H1 (cell line): Measurements from ENCODE around the gene GTF2IRD1. TPM values are rescaled to one million over a fixed set of nuclear protein-coding genes. Genes with fewer than 3 reads are reported as not detected.

Experiments used
- CTCF ChIA-PET: fragments of 300-600 bp; sonication (Branson Sonifier 250); formaldehyde crosslinking; loops from one replicate; lab custom pipeline; 2021; ENCODE audit not compliant: partially characterized antibody; lab: Charles Lee
- POLR2A ChIA-PET: fragments of 300-600 bp; sonication (Branson Sonifier 250); formaldehyde crosslinking; loops from one replicate; lab custom pipeline; 2021; ENCODE audit warnings: inconsistent platforms; ENCODE audit not compliant: partially characterized antibody; lab: Charles Lee
- DNase-seq, 2 experiments: peaks; one replicate each; pipeline versions ENCODE4 v3.0.0 to v3.0.0-alpha.2; 2010 to 2022; ENCODE audit warnings: low spot score in 2 of 2, low read depth in 1 of 2, mixed read lengths in 1 of 2
- FAIRE-seq: peaks from 2 replicates; lab custom pipeline; 2011; peaks lifted over from hg19 to GRCh38; lab: Jason Lieb, UNC
- H2AFZ ChIP-seq: 2 replicates; pipeline ENCODE4 v1.8.1; 2012; ENCODE audit warnings: low read length, inconsistent platforms
- H2AK5ac ChIP-seq: 2 replicates; pipeline ENCODE4 v1.6.1; 2013; ENCODE audit warnings: low read depth, low read length
- H2BK120ac ChIP-seq: replicated peaks from 2 replicates; pipeline ENCODE3; 2013; ENCODE audit warnings: low read depth, low read length, inconsistent platforms
- H2BK12ac ChIP-seq: 2 replicates; pipeline ENCODE4 v1.6.1; 2013; ENCODE audit warnings: low read depth, low read length
- H2BK15ac ChIP-seq: 2 replicates; pipeline ENCODE4 v1.6.1; 2013; ENCODE audit warnings: low read length
- H2BK20ac ChIP-seq: 2 replicates; pipeline ENCODE4 v1.6.1; 2013; ENCODE audit warnings: low read length
- H2BK5ac ChIP-seq: 2 replicates; pipeline ENCODE4 v1.6.1; 2013; ENCODE audit warnings: low read depth, low read length
- H3K14ac ChIP-seq: 2 replicates; pipeline ENCODE4 v1.6.1; 2013; ENCODE audit warnings: inconsistent platforms; ENCODE audit not compliant: insufficient read length
- H3K18ac ChIP-seq: 2 replicates; pipeline ENCODE4 v1.6.1; 2013; ENCODE audit warnings: low read length; ENCODE audit errors: extremely low read depth
- H3K23ac ChIP-seq: 2 replicates; pipeline ENCODE4 v1.6.1; 2013; ENCODE audit warnings: inconsistent platforms; ENCODE audit not compliant: insufficient read length
- H3K23me2 ChIP-seq: 2 replicates; pipeline ENCODE4 v1.6.1; 2013; ENCODE audit warnings: low read depth, low read length
- H3K27ac ChIP-seq: 2 replicates; pipeline ENCODE4 v1.6.1; 2011; ENCODE audit warnings: low read depth, low read length, inconsistent platforms
- H3K27me3 ChIP-seq, 4 experiments: replicated peaks in 1 of 4; 1 replicate in 1 of 4; 2 replicates in 3 of 4; pipeline versions ENCODE4 v1.6.1 to v1.8.1; 2011 to 2013; ENCODE audit warnings: low read length in 3 of 4, mild to moderate bottlenecking in 3 of 4, inconsistent platforms in 2 of 4, mixed read lengths in 2 of 4, moderate library complexity in 1 of 4; ENCODE audit not compliant: control insufficient read depth in 3 of 4, insufficient read depth in 3 of 4; ENCODE audit errors: extremely low read depth in 1 of 4
- H3K36me3 ChIP-seq, 4 experiments: 2 replicates each; pipeline versions ENCODE4 v1.6.1 to v1.8.1; 2011 to 2013; ENCODE audit warnings: mild to moderate bottlenecking in 4 of 4, low read length in 3 of 4, moderate library complexity in 2 of 4, control low read depth in 1 of 4, inconsistent platforms in 1 of 4; ENCODE audit not compliant: insufficient read depth in 4 of 4, control insufficient read depth in 2 of 4
- H3K4ac ChIP-seq: replicated peaks from 2 replicates; pipeline ENCODE3; 2013; ENCODE audit warnings: low read length, low read depth, mixed read lengths, inconsistent platforms; ENCODE audit not compliant: insufficient read length
- H3K4me1 ChIP-seq, 4 experiments: replicated peaks in 1 of 4; 1 replicate in 1 of 4; 2 replicates in 3 of 4; pipeline versions ENCODE4 v1.6.1 to v1.8.1; 2011 to 2013; ENCODE audit warnings: low read length in 3 of 4, inconsistent platforms in 2 of 4, mixed read lengths in 1 of 4; ENCODE audit not compliant: insufficient read depth in 4 of 4, control insufficient read depth in 3 of 4
- H3K4me2 ChIP-seq, 2 experiments: 2 replicates each; pipeline versions ENCODE4 v1.6.1 to v1.8.1; 2011 to 2013; ENCODE audit warnings: low read depth in 2 of 2, low read length in 2 of 2, control low read depth in 1 of 2, inconsistent platforms in 1 of 2, mild to moderate bottlenecking in 1 of 2; ENCODE audit not compliant: insufficient read depth in 1 of 2
- H3K4me3 ChIP-seq, 4 experiments: fragments of 200-600, 300-600 bp in 1 of 4; sonication (generic), shearing (Covaris generic), sonication (Bioruptor Twin) in 1 of 4; 2 replicates each; pipeline versions ENCODE4 v1.5.1 to v1.8.1; 2011 to 2016; ENCODE audit warnings: low read length in 4 of 4, low read depth in 3 of 4, control low read depth in 2 of 4, inconsistent platforms in 2 of 4, mild to moderate bottlenecking in 2 of 4, mixed read lengths in 1 of 4, moderate library complexity in 1 of 4; ENCODE audit not compliant: insufficient read depth in 2 of 4; ENCODE audit errors: extremely low read depth in 1 of 4
- H3K56ac ChIP-seq: replicated peaks from 2 replicates; pipeline ENCODE3; 2013; ENCODE audit warnings: low read depth, mild to moderate bottlenecking, mixed read lengths, low read length, inconsistent platforms; ENCODE audit not compliant: insufficient read length
- H3K79me1 ChIP-seq: 2 replicates; pipeline ENCODE4 v1.6.1; 2013; ENCODE audit warnings: low read depth, low read length, control low read depth
- H3K79me2 ChIP-seq, 2 experiments: 2 replicates each; pipeline versions ENCODE4 v1.6.1 to v1.8.1; 2012 to 2013; ENCODE audit warnings: low read length in 2 of 2, mild to moderate bottlenecking in 2 of 2, inconsistent platforms in 1 of 2; ENCODE audit not compliant: insufficient read depth in 2 of 2, control insufficient read depth in 1 of 2
- H3K9ac ChIP-seq, 4 experiments: replicated peaks in 1 of 4; 1 replicate in 1 of 4; 2 replicates in 3 of 4; pipeline versions ENCODE4 v1.6.1 to v1.8.1; 2011 to 2013; ENCODE audit warnings: low read depth in 3 of 4, low read length in 3 of 4, control low read depth in 2 of 4, mild to moderate bottlenecking in 2 of 4, moderate library complexity in 2 of 4, inconsistent platforms in 1 of 4; ENCODE audit errors: extremely low read depth in 1 of 4
- H3K9me3 ChIP-seq, 2 experiments: 2 replicates each; pipeline versions ENCODE4 v1.6.1 to v1.8.1; 2012 to 2013; ENCODE audit warnings: mild to moderate bottlenecking in 2 of 2, moderate library complexity in 2 of 2, control low read depth in 1 of 2, inconsistent platforms in 1 of 2, low read depth in 1 of 2, low read length in 1 of 2, mixed read lengths in 1 of 2; ENCODE audit not compliant: insufficient read depth in 2 of 2
- H4K20me1 ChIP-seq, 2 experiments: replicated peaks in 1 of 2; 2 replicates each; pipeline versions ENCODE3 to v1.8.1; 2011 to 2013; ENCODE audit warnings: inconsistent platforms in 2 of 2, low read length in 2 of 2, mild to moderate bottlenecking in 1 of 2; ENCODE audit not compliant: insufficient read depth in 2 of 2, control insufficient read depth in 1 of 2
- H4K5ac ChIP-seq: 2 replicates; pipeline ENCODE4 v1.6.1; 2013; ENCODE audit warnings: low read length, low read depth, mixed read lengths, inconsistent platforms; ENCODE audit not compliant: insufficient read length
- H4K8ac ChIP-seq: 2 replicates; pipeline ENCODE4 v1.8.0; 2013; ENCODE audit warnings: mild to moderate bottlenecking, moderate library complexity, low read length, inconsistent platforms; ENCODE audit not compliant: insufficient read depth; ENCODE audit errors: extremely low read depth
- H4K91ac ChIP-seq: replicated peaks from 2 replicates; pipeline ENCODE3; 2013; ENCODE audit warnings: low read length, mixed read lengths, inconsistent platforms; ENCODE audit not compliant: insufficient read length
- EZH2 ChIP-seq: fragments of 200-600 bp; sonication (generic); IDR thresholded peaks from 2 replicates; pipeline ENCODE4 v1.7.1; 2012; ENCODE audit warnings: low read depth, mild to moderate bottlenecking, moderate library complexity, low read length, inconsistent platforms; ENCODE audit not compliant: severe bottlenecking
- WGBS, 2 experiments: shearing (Covaris generic) in 1 of 2; methylation state at CpG; one replicate each; pipeline versions ENCODE4 v1.1.6 to v1.1.7; 2013 to 2015; ENCODE audit warnings: low lambda C conversion rate in 2 of 2, mixed read lengths in 2 of 2, inconsistent platforms in 1 of 2, low coverage in 1 of 2, missing lambda C conversion rate in 1 of 2; ENCODE audit not compliant: insufficient replicate concordance in 2 of 2, insufficient coverage in 1 of 2, insufficient read length in 1 of 2; ENCODE audit errors: extremely low coverage in 1 of 2, missing lambda C conversion rate in 1 of 2; 5-methylcytosine and 5-hydroxymethylcytosine counted together
- polyA plus RNA-seq, 7 experiments: library from polyadenylated mRNA; depleted of rRNA in 3 of 7; stranded (reverse) in 5 of 7; unstranded in 2 of 7; fragments of >200 nt in 5 of 7; fragments of 200-250 nt in 2 of 7; gene quantifications; 1 replicate in 5 of 7; 2 replicates in 1 of 7; 4 replicates in 1 of 7; pipeline versions ENCODE4 v1.2.1 to v1.2.3, GENCODE V29; 2011 to 2013; ENCODE audit warnings: missing spikeins in 2 of 7, mixed read lengths in 2 of 7
- total RNA-seq: library from RNA; stranded (reverse); fragmentation: NEBNext Ultra II Directional; extraction: Animal tissue kit (Norgen Biotek cat#: 25700); gene quantifications from 2 replicates; pipeline ENCODE4 v1.2.1, GENCODE V29; 2021
- TF ChIP-seq, protein P1 (sequence below): IDR thresholded peaks from 2 replicates; pipeline ENCODE4 v1.6.1; 2012; ENCODE audit warnings: inconsistent platforms
- TF ChIP-seq, protein P2 (sequence below): IDR thresholded peaks from 2 replicates; pipeline ENCODE4 v1.6.1; 2012; ENCODE audit warnings: inconsistent platforms

Gene GTF2IRD1
- total and polyA plus RNA-seq, 2 of the 8 experiments (the other 6 are each of a cell fraction or from before 2014, with no cell fraction given), result 27.4 to 45.4 TPM

DNA sequence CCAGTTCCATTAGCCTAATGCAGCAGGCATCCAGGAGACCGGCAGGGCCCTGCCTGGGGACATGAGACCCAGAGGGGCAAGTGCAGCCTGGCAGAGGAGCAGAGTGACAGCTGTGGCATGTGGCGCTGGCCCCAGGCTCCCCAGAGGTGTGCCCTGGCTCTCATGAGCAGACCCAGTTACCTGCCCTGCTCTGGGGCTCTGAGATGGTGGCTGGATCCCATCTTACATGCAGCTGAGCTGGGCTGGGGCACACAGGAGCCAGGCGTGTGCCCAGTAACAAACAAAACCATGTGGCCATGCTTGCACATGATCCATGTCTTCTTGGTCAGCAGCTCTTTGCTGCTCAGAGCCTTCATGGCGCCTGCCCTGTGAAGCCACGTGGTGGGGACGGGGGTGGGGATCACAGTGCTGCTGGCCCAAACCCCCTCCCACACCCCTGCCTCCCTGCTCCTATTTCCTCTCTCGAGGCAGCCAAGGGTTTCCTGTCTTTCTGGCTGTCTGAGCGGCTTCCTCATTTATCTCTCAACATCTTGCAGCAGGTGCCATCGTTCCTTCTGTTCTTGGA is 163.6 kb downstream of the GTF2IRD1 start:
- peak overlapping the region; percentile 82 for H2BK20ac ChIP-seq
- no peaks in the 10 kb centered on the region for H3K27me3 ChIP-seq
- H3K79me1 ChIP-seq, result no peaks in the 10 kb centered on the region
- CTCF ChIA-PET, result interaction anchor here (0.7 to 1.0 kb wide), 3 partner anchors 10 to 213 kb away, joined by 3 read pairs; no protein-coding TSS in a partner anchor
- no peak for FAIRE-seq
- H3K4me2 ChIP-seq, result peak overlapping the region in 1 of 2 experiments; percentile 23; a peak in 1 of 4 replicates
- no peaks in the 10 kb centered on the region for H3K36me3 ChIP-seq
- H3K27ac ChIP-seq, result no peak overlapping the region
- H3K4ac ChIP-seq, result peak overlapping the region; percentile 55
- no peaks in the 10 kb centered on the region for H3K9me3 ChIP-seq
- H2AFZ ChIP-seq, result peak overlapping the region; percentile 87
- no peak overlapping the region for H3K23ac ChIP-seq
- TF ChIP-seq EZH2, result no peak
- TF ChIP-seq, protein P1, sequence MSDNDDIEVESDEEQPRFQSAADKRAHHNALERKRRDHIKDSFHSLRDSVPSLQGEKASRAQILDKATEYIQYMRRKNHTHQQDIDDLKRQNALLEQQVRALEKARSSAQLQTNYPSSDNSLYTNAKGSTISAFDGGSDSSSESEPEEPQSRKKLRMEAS, result peak; percentile 96
- TF ChIP-seq, protein P2, sequence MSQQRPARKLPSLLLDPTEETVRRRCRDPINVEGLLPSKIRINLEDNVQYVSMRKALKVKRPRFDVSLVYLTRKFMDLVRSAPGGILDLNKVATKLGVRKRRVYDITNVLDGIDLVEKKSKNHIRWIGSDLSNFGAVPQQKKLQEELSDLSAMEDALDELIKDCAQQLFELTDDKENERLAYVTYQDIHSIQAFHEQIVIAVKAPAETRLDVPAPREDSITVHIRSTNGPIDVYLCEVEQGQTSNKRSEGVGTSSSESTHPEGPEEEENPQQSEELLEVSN, result peak; percentile 78
- H2BK12ac ChIP-seq, result peak overlapping the region; percentile 94
- H2BK15ac ChIP-seq, result peak overlapping the region; percentile 92
- H3K23me2 ChIP-seq, result no peaks in the 10 kb centered on the region
- peak overlapping the region; percentile 63 for H4K5ac ChIP-seq
- H3K18ac ChIP-seq, result peak overlapping the region; percentile 68; the same call in 1 of the 2 replicates
- H2AK5ac ChIP-seq, result no peak overlapping the region
- DNase-seq, result peak in 1 of 2 experiments; percentile 53
- peak overlapping the region; percentile 72 for H3K14ac ChIP-seq
- H4K20me1 ChIP-seq, result no peaks in the 10 kb centered on the region
- H3K56ac ChIP-seq, result no peak overlapping the region
- no peaks in the 10 kb centered on the region for H3K79me2 ChIP-seq
- H3K4me1 ChIP-seq, result peaks cover 0 to 9% (median 7%) of the 10 kb centered on the region in 4 experiments; a peak in 6 of 7 replicates
- POLR2A ChIA-PET, result interaction anchor here (0.6 to 1.5 kb wide), 6 partner anchors 10 to 189 kb away, joined by 3 to 5 read pairs (median 4); partner anchors contain the start of gene GTF2I
- 68% methylated on average over 9 of the region's 9 CpGs; no CpG with 5 or more reads in 1 of the 2 experiments for WGBS, 2 experiments
- no peak overlapping the region for H3K4me3 ChIP-seq
- peak overlapping the region; percentile 29 for H2BK120ac ChIP-seq
- peak overlapping the region; percentile 62; the same call in 1 of the 2 replicates for H2BK5ac ChIP-seq
- H3K9ac ChIP-seq, result no peak overlapping the region; a peak in 1 of 7 replicates
- H4K8ac ChIP-seq, result peak overlapping the region; percentile 80; the same call in 1 of the 2 replicates
- H4K91ac ChIP-seq, result peak overlapping the region; percentile 90
